Sigmoid colon (tissue), 7 donors: ENCODE data around the gene RRP1B. TPM values are rescaled to one million over a fixed set of nuclear protein-coding genes. Genes with fewer than 3 reads are reported as not detected.

Source experiments
- DNase-seq: peaks from one replicate; pipeline ENCODE4 v3.0.0-alpha.2; 2019
- H3K27ac ChIP-seq, 4 donors: fragments of 200-600 bp; sonication (generic); one replicate each; pipeline ENCODE4 v1.5.1; 2016 to 2019; ENCODE audit warnings: mild to moderate bottlenecking in 1 of 4
- H3K27me3 ChIP-seq, 3 donors: fragments of 200-600 bp; sonication (generic); one replicate each; pipeline ENCODE4 v1.5.1; 2019; ENCODE audit warnings: mild to moderate bottlenecking in 1 of 3
- H3K36me3 ChIP-seq, 4 donors: fragments of 200-600 bp; sonication (generic); one replicate each; pipeline ENCODE4 v1.5.1; 2016 to 2019
- H3K4me1 ChIP-seq, 4 donors: fragments of 200-600 bp; sonication (generic); one replicate each; pipeline ENCODE4 v1.5.1; 2017 to 2019
- H3K4me3 ChIP-seq, 4 donors: fragments of 200-600 bp; sonication (generic); one replicate each; pipeline ENCODE4 v1.5.1; 2017 to 2019; ENCODE audit warnings: mild to moderate bottlenecking in 2 of 4, moderate library complexity in 1 of 4
- H3K9me3 ChIP-seq, 4 donors: fragments of 200-600 bp in 3 of 4; sonication (generic) in 3 of 4; one replicate each; pipeline versions ENCODE4 v1.5.1 to v1.6.1; 2013 to 2019
- EP300 ChIP-seq, 4 donors: sonication (generic); formaldehyde crosslinking; IDR thresholded peaks; one replicate each; pipeline ENCODE4 v1.6.1; 2017; ENCODE audit warnings: antibody characterized with exemption in 4 of 4
- POLR2A ChIP-seq, 2 donors: fragments of 450-650 bp; IDR thresholded peaks; one replicate each; pipeline ENCODE4 v1.6.1; 2016; ENCODE audit warnings: antibody characterized with exemption in 2 of 2, mild to moderate bottlenecking in 2 of 2, moderate library complexity in 2 of 2
- POLR2AphosphoS5 ChIP-seq, 4 donors: sonication (generic); formaldehyde crosslinking; IDR thresholded peaks; one replicate each; pipeline ENCODE4 v1.6.1; 2017; ENCODE audit warnings: antibody characterized with exemption in 4 of 4
- WGBS, 2 donors: extraction: QIAGEN DNeasy Blood & Tissue Kit; methylation state at CpG; one replicate each; pipeline ENCODE4 v1.1.7; 2013; 5-methylcytosine and 5-hydroxymethylcytosine counted together
- intact Hi-C: fragments of 100-400 bp; cut with DNase I; formaldehyde crosslinking; loops from one replicate; pipeline ENCODE4 v1.15.1; 2023
- polyA plus RNA-seq, 3 donors: library from polyadenylated mRNA; stranded (reverse); fragments of 200-250 nt; gene quantifications; one replicate each; pipeline ENCODE4 v1.2.3, GENCODE V29; 2013
- total RNA-seq, 4 donors: library from RNA; depleted of rRNA; stranded (reverse); fragments of >200 nt; gene quantifications; one replicate each; pipeline ENCODE4 v1.1.0, GENCODE V29; 2016
- TF ChIP-seq, protein P1 (sequence below), 4 experiments: fragments of 450-650 bp in 3 of 4; fragments of 200-600 bp in 1 of 4; IDR thresholded peaks; one replicate each; pipeline ENCODE4 v1.5.1; 2016 to 2019; ENCODE audit warnings: antibody characterized with exemption in 4 of 4, mild to moderate bottlenecking in 3 of 4, moderate library complexity in 2 of 4
- donor health status: healthy with polysubstance abuse.
- donor health status: Bipolar disorder and iron deficiency.
- donor health status: healthy.

RRP1B gene
- total and polyA plus RNA-seq, 7 donors, result 3.5 to 20.5 (median 15.2) TPM

DNA sequence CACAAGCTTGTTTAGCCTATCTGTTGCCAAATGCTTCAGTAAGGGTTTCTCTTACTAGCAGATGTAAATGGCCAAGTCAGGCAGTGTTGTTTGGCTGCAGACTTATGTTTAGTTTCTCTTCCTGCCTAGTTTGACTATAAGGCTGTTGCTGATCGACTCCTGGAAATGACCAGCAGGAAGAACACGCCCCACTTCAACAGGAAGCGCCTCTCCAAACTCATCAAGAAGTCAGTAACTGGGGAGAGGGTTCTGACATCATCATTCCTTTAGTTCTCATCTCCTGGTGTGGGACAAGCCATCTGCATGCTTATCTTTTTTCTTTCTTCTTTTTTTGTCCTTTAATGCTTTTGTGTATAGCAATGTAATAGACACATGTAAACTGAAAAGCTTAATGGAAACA is 25.1 kb downstream of the RRP1B start:
- no peak for DNase-seq
- intact Hi-C loops, result no loop called here

DNA sequence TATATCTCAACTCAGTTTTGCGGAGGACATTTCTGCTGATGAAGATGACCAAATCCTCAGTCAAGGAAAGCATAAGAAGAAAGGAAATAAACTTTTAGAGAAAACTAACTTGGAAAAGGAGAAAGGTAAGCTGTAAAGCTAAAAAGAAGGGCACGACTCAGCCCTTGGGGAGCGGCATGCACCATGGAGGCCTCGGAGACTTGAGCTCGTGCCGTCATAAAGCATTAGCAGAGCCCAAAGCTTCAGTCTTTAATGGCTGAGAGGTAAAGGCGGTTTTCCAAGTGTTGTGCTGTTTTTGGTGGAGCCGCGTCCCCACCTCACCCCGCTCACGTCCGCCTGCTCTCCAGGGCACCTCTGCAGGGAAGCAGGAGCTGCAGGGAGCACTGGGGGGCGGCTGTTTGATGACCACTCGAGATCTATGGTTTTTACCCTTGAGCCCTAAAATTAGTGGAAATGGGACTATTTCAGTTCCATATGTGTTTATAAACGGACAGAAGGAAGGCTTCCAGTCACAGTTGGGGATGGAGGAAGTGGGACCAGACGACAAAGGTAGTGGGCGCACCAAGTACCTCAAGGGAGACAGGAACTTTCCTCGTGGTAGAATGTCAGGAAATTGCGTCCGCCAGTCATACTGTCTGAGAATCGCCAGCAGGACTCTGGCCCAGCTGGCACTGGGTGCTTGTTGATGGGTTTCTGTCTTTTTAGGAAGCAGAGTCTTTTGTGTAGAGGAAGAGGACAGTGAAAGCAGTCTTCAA is 27.6 kb downstream of the RRP1B start:
- no peak overlapping the region for H3K4me3 ChIP-seq
- no peak for DNase-seq
- H3K27ac ChIP-seq, result no peak overlapping the region
- H3K36me3 ChIP-seq, result peaks cover 24 to 100% (median 83%) of the 10 kb centered on the region in 4 donors
- intact Hi-C loops, result no loop called here
- no peaks in the 10 kb centered on the region for H3K4me1 ChIP-seq
- H3K27me3 ChIP-seq, result no peaks in the 10 kb centered on the region
- TF ChIP-seq EP300 (IDR thresholded peaks at IDR 0.05) (no peak), POLR2AphosphoS5 (IDR thresholded peaks at IDR 0.05) (no peak), POLR2A (IDR thresholded peaks at IDR 0.05) (no peak)
- TF ChIP-seq, protein P1, sequence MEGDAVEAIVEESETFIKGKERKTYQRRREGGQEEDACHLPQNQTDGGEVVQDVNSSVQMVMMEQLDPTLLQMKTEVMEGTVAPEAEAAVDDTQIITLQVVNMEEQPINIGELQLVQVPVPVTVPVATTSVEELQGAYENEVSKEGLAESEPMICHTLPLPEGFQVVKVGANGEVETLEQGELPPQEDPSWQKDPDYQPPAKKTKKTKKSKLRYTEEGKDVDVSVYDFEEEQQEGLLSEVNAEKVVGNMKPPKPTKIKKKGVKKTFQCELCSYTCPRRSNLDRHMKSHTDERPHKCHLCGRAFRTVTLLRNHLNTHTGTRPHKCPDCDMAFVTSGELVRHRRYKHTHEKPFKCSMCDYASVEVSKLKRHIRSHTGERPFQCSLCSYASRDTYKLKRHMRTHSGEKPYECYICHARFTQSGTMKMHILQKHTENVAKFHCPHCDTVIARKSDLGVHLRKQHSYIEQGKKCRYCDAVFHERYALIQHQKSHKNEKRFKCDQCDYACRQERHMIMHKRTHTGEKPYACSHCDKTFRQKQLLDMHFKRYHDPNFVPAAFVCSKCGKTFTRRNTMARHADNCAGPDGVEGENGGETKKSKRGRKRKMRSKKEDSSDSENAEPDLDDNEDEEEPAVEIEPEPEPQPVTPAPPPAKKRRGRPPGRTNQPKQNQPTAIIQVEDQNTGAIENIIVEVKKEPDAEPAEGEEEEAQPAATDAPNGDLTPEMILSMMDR (IDR thresholded peaks at IDR 0.05), result no peak
- H3K9me3 ChIP-seq, result no peaks in the 10 kb centered on the region
- WGBS, 2 donors, result 89 to 90% methylated on average over 21 of the region's 21 CpGs

More for the DNA sequence above, 25.1 kb downstream of the RRP1B start:
- H3K9me3 ChIP-seq, result no peaks in the 10 kb centered on the region
- TF ChIP-seq, protein P1 (IDR thresholded peaks at IDR 0.05), result no peak
- peak in 1 of 4 donors; percentile 9 for TF ChIP-seq POLR2AphosphoS5 (IDR thresholded peaks at IDR 0.05)
- H3K27ac ChIP-seq, result no peak overlapping the region
- H3K4me3 ChIP-seq, result no peak overlapping the region
- H3K36me3 ChIP-seq, result peaks cover 24 to 97% (median 65%) of the 10 kb centered on the region in 4 donors
- no peaks in the 10 kb centered on the region for H3K4me1 ChIP-seq
- H3K27me3 ChIP-seq, result no peaks in the 10 kb centered on the region
- 70 to 77% methylated on average over 3 of the region's 3 CpGs for WGBS, 2 donors

DNA sequence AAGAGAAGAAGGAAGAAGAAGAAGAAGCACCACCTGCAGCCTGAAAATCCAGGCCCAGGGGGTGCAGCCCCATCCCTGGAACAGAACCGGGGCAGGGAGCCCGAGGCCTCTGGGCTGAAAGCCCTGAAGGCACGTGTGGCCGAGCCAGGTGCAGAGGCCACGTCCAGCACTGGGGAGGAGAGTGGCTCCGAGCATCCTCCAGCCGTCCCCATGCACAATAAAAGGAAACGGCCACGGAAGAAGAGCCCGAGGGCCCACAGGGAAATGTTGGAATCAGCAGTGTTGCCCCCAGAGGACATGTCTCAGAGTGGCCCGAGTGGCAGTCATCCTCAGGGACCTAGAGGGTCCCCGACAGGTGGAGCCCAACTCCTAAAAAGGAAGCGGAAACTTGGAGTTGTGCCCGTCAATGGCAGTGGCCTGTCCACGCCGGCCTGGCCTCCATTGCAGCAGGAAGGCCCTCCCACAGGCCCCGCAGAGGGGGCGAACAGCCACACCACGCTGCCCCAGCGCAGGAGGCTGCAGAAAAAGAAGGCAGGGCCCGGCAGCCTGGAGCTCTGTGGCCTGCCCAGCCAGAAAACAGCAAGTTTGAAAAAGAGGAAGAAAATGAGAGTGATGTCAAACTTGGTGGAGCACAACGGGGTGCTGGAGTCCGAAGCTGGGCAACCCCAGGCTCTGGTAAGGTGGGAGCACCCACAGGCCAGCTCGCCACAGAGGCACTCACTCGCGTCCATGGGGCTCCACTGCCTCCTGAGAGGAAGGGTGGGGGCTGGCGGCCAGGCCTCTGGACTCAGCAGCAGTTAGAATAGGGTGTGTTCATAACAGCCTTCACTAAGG is 28.4 kb downstream of the RRP1B start:
- Histone ChIP-seq H3K4me3 (no peak overlapping the region), H3K27me3 (no peaks in the 10 kb centered on the region), H3K9me3 (no peaks in the 10 kb centered on the region), H3K4me1 (no peaks in the 10 kb centered on the region), H3K36me3 (peaks cover 24 to 100% (median 80%) of the 10 kb centered on the region in 4 donors), H3K27ac (no peak overlapping the region)
- TF ChIP-seq POLR2A (IDR thresholded peaks at IDR 0.05), result no peak
- no peak for TF ChIP-seq EP300 (IDR thresholded peaks at IDR 0.05)
- no peak for TF ChIP-seq POLR2AphosphoS5 (IDR thresholded peaks at IDR 0.05)
- TF ChIP-seq, protein P1 (IDR thresholded peaks at IDR 0.05), result no peak
- WGBS, 2 donors, result 87 to 92% methylated on average over 27 of the region's 27 CpGs
- no peak for DNase-seq
- intact Hi-C loops, result no loop called here

DNA sequence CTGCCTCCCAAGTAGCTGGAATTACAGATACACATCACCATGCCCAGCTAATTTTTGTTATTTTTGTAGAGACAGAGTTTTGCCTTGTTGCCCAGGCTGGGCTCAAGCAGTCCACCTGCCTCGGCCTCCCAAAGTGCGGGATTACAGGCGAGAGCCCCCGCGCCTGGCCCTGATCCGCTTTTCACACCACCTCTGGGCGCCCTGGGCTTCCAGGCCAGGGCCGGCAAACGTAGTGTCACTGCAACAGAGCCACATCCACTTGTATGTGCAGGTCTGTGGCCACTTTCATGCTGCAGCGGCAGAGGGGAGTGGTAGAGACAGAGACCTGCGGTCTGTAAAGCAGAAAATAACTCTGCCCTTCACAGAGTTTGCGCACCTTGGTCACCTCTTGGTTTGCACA is 29.5 kb downstream of the RRP1B start:
- Histone ChIP-seq H3K27ac (no peak overlapping the region), H3K36me3 (peaks cover 28 to 100% (median 72%) of the 10 kb centered on the region in 4 donors), H3K4me1 (no peaks in the 10 kb centered on the region), H3K9me3 (no peaks in the 10 kb centered on the region), H3K27me3 (no peaks in the 10 kb centered on the region), H3K4me3 (no peak overlapping the region)
- intact Hi-C loops, result no loop called here
- DNase-seq, result no peak
- no peak for TF ChIP-seq EP300 (IDR thresholded peaks at IDR 0.05)
- no peak for TF ChIP-seq POLR2A (IDR thresholded peaks at IDR 0.05)
- TF ChIP-seq, protein P1 (IDR thresholded peaks at IDR 0.05), result no peak
- TF ChIP-seq POLR2AphosphoS5 (IDR thresholded peaks at IDR 0.05), result no peak
- WGBS, 2 donors, result 92 to 96% methylated on average over 12 of the region's 12 CpGs
